Measurements from ENCODE around the gene TIMELESS.
"Not testable (repeated sequence)": the region's sequence is repeated elsewhere in the genome, so short reads cannot be mapped to it uniquely, and the experiment has no call there.

TIMELESS gene, protein sequence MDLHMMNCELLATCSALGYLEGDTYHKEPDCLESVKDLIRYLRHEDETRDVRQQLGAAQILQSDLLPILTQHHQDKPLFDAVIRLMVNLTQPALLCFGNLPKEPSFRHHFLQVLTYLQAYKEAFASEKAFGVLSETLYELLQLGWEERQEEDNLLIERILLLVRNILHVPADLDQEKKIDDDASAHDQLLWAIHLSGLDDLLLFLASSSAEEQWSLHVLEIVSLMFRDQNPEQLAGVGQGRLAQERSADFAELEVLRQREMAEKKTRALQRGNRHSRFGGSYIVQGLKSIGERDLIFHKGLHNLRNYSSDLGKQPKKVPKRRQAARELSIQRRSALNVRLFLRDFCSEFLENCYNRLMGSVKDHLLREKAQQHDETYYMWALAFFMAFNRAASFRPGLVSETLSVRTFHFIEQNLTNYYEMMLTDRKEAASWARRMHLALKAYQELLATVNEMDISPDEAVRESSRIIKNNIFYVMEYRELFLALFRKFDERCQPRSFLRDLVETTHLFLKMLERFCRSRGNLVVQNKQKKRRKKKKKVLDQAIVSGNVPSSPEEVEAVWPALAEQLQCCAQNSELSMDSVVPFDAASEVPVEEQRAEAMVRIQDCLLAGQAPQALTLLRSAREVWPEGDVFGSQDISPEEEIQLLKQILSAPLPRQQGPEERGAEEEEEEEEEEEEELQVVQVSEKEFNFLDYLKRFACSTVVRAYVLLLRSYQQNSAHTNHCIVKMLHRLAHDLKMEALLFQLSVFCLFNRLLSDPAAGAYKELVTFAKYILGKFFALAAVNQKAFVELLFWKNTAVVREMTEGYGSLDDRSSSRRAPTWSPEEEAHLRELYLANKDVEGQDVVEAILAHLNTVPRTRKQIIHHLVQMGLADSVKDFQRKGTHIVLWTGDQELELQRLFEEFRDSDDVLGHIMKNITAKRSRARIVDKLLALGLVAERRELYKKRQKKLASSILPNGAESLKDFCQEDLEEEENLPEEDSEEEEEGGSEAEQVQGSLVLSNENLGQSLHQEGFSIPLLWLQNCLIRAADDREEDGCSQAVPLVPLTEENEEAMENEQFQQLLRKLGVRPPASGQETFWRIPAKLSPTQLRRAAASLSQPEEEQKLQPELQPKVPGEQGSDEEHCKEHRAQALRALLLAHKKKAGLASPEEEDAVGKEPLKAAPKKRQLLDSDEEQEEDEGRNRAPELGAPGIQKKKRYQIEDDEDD

DNA sequence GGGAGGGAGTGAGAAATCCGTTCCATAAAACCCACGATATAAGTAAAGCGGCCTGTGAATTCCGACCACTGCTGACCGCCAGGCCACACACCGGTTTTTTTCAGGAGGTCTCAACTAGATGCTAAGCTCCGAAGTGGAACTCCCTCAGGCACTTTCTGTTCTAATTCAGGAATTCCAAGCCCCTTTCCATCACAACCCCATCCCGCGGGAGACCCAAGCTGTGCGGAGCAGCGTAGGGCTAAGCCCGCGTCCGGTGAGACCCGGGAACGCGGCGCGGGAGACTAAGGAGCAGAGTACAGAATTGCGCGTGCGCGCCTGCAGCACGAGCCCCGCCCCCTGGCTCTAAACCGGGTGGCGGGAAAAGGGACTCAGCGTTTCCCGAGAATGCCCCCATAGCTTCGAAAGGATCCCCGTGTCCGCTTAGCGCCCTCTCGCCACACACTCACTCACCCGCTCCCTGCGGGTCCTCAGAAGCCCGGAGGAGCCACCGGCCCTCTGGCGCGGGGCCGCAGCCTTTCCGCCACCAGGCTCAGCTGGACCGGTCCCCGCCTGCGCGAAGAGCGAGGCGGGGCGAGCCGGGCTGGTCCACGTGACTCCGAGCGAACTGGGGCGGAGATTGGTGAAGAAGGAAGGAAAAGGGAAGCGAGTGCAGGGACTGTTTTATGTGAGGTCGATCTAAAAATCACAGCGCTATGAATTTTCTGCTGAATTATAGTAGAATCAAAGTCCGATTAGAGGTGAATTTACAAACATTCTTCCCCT, at the start of gene TIMELESS:
Gene TIMELESS, minus strand, starts transcription at position 567 of the 762 bp plus-strand sequence. CDS start 15,256 bp downstream, outside the sequence.
- peak; percentile 95 for DNase-seq

DNA sequence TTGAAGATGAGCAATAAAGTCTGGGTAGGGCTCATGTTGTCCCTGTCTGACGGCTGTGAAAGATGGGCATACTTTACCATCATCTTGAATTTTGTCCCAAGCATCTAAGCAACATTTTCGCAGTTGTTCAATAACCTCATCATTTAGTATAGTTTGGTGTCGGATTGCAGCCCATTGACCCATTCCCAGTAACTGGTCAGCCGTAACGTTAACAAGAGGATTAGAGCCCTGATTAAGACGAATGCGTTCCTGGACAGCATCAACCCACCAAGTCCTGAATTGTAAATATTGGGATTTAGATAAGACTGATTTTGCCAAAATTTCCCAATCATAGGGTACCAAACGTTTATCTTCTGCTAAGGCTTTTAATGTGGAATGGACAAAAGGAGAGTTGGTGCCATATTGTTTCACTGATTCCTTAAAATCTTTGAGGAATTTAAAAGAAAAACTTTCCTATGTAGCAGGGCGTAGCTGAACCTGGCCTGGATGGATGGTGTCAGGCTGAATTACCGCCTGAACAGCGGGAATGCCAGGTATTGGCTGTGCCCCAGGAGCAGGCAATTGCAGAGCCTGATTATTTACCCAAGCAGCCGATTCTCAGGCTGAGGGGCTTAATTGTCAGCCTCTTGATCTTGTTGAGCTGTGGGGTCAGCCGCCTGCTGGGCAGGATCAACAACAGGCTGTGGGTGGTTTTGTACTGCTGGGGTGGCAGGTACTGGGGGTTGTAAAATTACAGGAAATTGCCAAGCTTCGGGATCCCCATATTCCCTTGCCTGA, 49.1 kb upstream of the TIMELESS start:
- DNase-seq, result not testable (repeated sequence)

DNA sequence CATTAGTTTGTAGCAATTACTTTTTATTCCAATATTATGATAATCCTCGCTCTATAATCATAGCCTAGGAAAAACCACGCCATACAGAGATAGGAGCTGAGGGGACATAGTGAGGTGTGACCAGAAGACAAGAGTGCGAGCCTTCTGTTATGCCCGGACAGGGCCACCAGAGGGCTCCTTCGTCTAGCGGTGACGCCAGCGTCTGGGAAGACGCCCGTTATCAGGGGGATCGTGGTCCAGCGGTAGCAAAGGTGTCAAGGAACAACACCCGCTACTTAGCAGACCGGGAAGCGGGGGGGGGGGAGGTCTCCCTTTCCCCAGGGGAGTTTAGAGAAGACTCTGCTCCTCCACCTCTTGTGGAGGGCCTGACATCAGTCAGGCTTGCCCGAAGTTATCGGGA, 47.5 kb upstream of the TIMELESS start:
- DNase-seq, result peak; percentile 4

DNA sequence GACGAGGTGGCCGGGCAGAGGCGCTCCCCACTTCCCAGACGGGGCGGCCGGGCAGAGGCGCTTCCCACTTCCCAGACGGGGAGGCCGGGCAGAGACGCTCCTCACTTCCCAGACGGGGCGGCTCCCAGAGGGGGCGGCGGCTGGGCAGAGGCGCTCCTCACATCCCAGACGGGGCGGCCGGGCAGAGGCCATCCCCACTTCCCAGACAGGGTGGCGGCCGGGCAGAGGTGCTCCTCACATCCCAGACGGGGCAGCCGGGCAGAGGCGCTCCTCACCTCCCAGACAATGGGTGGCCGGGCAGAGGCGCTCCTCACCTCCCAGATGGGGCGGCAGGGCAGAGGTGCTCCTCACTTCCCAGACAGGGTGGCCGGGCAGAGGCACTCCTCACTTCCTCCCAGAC, 45.3 kb upstream of the TIMELESS start:
- DNase-seq, result not testable (repeated sequence)

DNA sequence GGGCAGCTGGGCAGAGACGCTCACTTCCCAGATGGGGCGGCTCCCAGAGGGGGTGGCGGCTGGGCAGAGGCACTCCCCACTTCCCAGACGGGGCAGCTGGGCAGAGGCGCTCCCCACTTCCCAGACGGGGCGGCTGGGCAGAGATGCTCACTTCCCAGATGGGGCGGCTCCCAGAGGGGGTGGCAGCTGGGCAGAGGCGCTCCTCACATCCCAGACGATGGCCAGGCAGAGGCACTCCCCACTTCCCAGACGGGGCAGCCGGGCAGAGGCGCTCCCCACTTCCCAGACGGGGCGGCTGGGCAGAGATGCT, 44.8 kb upstream of the TIMELESS start:
- not testable (repeated sequence) for DNase-seq

DNA sequence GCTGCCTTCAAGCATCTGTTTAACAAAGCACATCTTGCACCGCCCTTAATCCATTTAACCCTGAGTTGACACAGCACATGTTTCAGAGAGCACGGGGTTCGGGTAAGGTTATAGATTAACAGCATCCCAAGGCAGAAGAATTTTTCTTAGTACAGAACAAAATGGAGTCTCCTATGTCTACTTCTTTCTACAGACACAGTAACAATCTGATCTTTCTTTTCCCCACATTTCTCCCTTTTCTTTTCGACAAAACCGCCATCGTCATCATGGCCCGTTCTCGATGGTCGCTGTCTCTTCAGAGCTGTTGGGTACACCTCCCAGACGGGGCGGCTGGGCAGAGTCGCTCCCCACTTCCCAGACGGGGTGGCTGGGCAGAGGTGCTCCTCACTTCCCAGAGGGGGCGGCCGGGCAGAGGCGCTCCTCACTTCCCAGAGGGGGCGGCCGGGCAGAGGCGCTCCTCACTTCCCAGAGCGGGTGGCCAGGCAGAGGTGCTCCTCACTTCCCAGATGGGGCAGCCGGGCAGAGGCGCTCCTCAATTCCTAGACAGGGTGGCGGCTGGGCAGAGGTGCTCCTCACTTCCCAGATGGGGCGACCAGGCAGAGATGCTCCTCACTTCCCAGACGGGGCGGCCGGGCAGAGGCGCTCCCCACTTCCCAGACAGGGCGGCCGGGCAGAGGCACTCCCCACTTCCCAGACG, 44.3 kb upstream of the TIMELESS start:
- DNase-seq, result not testable (repeated sequence)

DNA sequence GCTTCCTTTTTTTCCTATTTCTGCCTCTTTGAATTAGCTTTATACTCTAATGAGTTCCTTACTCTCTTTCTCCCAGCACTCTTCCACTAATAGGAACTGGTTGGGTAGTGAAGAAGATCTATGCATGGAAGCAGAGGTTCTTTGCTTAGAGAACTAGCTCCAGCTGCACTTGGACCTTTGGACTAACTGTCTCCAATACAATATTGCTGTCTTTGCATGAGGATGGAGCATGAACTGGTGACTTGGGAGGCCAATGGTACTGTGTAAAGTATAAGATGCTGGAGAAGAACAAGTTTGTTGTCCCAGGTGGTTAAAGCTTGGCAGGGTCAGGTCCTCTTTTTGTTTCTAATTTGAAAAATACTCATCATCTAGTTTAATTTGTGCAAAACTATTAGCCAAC, 41.1 kb upstream of the TIMELESS start:
- no peak for DNase-seq

DNA sequence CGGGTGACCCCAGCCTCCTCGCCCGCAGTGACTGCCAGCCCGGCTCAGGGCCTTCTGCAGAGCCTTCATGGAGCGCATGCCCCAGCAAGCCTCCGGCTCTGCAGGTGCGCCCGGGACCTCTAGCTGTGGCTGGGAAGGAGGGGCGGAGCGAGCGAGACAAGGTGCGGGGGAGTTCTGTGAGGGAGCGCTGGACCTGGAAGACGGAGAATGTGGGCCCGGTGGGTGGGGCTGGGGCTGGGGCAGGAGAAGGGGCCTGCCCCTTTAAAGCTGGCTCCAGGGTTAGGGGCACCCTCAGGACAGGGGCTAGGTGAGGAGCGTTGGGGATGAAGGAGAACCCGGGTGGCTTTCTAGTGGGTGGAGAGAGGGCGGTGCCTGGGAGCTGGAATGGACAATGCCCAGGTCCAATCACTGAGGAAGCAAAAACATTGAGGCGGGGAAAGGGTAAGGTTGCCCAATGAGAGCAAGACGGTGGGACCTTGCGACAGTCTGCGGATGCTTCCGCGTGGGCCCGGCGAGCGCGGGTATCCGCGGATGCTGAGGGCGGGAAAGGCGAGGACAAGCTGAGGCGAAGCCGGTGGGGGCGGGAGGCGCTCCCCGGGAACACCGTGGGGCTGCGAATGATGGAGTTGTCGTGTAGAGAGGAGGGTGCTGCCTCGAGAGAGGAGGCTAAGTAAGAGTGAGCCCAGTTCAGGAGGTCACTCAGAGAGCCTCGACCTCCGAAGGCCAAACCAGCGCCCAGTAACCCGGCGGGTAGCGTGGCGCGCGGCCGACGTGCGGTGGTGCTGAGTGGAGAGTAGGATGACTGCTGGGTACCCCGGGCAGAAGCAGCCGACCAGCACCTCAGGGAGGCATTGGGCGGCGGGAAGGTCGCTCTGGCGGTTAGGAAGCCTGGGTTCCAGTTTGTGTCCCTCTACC, 39.1 kb upstream of the TIMELESS start, which contains the start of gene GLS2:
Gene GLS2, minus strand, starts transcription at position 121 of the 915 bp plus-strand sequence. Its CDS starts 43 bp downstream, at position 78.
- peak; percentile 80 for DNase-seq

DNA sequence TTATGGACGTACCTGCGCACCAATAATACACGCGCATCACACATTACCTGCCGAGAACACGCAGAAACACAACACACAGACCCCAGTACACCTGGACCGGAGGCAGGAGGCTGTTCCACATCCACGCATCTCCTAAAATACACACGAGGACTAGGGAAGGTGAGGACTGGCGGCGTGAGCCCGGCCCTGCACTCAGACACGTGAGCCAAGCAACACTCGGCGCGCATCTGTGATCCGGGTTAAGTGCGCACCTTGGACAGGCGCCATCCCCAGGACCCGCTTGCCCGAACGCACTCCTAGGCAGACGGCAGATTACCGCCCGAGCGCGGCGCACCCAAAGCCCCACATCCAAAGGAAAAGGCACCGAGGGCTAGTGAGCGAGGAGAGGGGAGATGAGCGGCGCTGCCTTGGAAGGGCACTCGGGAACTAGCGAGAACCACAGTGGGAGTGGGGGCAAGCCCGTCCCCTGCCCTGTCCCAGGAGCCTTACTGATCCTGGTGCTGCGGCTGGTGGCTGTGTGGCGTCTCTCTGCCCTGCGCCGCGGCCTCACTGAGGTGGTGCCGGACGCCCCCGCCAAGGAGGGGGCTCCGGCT, 38.3 kb upstream of the TIMELESS start:
- DNase-seq, result no peak

DNA sequence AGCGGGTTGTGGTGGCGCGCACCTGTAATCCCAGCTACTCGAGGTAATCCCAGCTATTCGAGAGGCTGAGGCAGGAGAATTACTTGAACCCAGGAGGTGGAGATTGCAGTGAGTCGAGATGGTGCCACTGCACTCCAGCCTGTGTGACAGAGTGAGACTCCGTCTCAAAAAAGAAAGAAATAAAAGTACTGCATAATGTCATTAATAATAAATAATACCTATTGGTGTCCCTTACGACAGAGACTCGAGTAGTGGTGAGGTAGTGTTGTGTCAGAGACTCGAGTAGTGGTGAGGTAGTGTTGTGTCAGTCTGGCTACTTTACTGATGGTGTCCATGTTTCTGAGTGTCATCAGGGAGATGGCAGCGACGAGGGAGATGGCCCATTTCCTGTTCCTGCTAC, 37.5 kb upstream of the TIMELESS start:
- DNase-seq, result no peak

DNA sequence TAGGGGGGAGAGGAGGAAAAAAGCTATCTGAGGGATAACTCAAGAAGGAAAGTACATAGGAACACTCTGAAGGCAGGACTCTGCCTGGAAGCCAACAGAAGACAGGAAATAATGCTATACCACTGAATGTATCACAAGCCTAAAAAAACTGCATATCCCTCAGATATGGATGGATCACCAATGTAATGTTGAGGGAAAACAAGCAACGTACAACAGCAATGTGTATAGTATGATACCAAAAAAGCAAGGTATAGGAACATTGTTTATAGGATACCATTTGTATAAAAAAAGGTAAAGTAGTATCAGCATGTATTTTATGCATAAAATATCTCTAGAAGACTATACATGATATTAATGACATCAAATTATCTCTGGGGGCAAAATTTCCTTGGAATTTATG, 35.3 kb upstream of the TIMELESS start:
- DNase-seq, result no peak

DNA sequence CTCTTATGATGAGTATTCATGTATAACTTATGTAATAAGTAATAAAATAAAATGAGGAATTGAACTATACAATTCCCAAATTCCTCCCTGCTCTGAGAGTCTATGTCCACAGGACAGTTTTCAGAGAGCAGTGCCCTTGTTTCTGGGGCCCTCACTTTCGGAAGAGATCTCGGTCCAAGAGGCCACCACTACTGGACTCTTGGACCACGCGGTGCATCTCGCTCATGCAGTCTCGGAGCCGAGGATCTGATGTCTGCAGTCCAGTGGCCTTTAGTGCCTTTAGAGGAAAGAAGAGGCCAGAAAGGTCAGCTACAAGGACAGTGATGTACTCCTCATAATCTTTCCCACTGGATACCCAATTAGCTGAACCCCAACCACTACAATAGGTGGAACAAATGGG, 30.4 kb upstream of the TIMELESS start:
- DNase-seq, result no peak

DNA sequence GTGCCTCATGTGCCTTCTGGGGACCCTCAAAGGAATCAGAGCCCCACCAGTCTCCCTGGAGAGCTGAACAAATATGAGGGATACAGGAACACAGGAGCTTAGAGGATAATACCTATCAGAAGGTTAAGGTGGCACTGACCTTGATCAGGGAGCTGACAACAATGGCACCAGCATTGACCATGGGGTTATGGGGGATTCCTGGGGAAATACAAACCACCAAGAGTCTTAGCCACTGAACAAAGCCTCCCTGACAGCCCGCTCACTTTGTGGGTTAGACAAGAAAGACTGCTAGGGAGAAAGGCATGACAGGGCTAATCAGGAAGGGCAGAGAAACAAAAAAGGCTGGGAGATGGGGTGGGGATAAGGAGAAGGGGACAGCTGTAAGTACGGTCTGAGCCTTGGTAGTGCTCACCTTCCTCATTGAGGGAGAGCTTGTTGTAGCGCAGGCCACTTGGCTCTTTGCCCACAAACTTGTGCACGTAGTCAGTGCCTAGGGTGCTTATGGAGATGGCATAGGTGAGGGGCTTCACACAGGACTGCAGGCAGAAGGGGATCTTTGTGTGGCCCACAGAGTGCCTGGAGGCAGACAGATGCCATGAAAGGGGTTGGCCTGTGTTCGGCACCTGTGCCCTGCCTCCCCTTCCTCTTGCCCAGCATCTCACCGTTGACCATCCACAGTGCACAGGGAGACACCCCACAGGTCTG, 28.4 kb upstream of the TIMELESS start:
- DNase-seq, result no peak

DNA sequence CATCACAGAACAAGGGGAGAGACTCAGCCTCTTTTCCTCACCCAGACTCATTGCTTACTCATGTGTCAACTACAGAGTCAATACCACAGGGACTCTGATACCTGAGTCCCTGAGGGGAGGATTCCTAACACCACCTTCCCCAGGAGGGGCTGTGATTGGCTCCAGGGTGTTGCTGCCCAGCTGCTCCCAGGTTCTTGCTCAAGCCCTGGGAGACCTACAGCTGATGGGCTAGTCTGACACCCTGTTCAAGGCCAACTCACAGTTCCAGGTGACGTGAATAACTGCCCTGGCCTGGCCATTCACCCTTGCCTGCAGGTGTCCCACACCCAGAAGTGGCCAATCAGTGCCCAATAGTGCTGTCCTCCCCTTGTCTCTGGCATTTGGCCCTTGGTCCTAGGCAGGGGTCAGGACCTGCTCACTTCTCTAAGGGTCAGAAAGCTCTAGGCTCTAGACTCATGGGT, 27.8 kb upstream of the TIMELESS start:
- DNase-seq, result no peak

DNA sequence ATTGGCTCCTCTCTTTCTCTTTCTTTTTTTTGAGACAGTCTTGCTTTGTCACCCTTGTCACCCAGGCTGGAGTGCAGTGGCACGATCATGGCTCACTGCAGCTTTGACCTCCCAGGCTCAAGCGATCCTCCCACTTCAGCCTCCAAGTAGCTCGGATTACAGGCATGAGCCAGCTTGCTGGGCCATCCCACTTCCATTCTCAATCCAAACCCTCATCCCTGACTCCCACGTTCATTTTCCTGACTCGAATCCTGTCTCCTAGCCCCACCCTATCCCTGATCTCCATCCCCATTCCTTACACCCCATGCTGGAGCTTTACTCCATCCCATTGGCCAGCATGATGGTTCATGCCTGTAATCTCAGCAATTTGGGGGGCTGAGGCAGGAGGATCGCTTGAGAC, 26.9 kb upstream of the TIMELESS start:
- no peak for DNase-seq

DNA sequence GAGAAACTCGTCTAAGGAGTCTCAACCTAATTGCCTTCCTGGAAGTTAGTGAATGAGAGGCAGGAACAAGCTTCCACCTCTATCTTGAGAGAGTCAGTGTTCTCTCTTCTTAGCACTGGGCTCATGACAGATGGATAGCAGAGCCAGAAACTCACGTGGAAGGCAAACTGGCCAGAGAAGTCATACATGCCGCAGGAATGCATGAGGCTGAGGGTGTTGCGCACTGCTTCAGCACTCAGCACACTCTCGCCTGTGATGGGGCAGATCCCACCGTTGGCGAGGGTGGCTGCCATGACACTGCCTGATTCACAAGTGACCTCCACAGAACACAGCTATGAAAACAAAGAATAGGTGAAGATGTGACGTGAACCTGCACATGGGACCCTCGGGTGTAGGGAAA, 25.2 kb upstream of the TIMELESS start:
- DNase-seq, result no peak

DNA sequence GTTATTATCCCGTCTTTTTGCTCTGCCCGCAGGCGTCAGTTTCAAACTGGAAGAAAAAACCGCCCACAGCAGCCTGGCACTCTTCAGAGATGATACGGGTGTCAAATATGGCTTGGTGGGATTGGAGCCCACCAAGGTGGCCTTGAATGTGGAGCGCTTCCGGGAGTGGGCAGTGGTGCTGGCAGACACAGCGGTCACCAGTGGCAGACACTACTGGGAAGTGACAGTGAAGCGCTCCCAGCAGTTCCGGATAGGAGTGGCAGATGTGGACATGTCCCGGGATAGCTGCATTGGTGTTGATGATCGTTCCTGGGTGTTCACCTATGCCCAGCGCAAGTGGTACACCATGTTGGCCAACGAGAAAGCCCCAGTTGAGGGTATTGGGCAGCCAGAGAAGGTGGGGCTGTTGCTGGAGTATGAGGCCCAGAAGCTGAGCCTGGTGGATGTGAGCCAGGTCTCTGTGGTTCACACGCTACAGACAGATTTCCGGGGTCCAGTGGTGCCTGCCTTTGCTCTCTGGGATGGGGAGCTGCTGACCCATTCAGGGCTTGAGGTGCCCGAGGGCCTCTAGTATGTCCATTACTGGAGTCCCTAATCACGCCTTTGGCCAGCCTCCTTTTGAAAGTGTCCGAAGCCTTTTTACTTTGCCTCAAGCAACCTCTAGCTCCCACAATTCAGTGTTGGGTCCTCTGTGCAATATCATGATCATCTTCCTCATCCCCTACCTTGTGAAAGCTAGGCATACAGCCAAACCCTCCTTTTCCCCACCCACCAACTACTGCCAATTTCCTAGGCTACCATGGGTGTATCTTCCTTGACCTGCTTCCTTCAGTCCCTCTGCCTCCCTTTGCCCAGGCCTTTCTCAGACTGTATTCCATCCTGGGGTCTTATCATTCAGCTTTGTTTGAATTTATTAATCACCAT, 20.0 kb upstream of the TIMELESS start:
- peak; percentile 36 for DNase-seq
